ENCODE results near the gene ICAM1.
"Not testable (repeated sequence)": the region's sequence is repeated elsewhere in the genome, so short reads cannot be mapped to it uniquely, and the experiment has no call there.

ICAM1 gene

GRCh38 chr19:10277795-10278589, 7.1 kb downstream of the ICAM1 start:
- no peak for DNase-seq (ENCODE audit: low read depth in 2 of 2, low spot score in 1 of 2)

GRCh38 chr19:10278935-10279334, 8.0 kb downstream of the ICAM1 start:
- no peak for DNase-seq (ENCODE audit: low read depth in 2 of 2, low spot score in 1 of 2)

GRCh38 chr19:10279737-10280442, 9.0 kb downstream of the ICAM1 start:
- DNase-seq (ENCODE audit: low read depth in 2 of 2, low spot score in 1 of 2): no peak

GRCh38 chr19:10282043-10282442, 11.1 kb downstream of the ICAM1 start:
- not testable (repeated sequence) for DNase-seq (ENCODE audit: low read depth in 2 of 2, low spot score in 1 of 2)

GRCh38 chr19:10283301-10284064, 12.6 kb downstream of the ICAM1 start:
- DNase-seq (ENCODE audit: low read depth in 2 of 2, low spot score in 1 of 2): no peak

- DNase-seq (ENCODE audit: low read depth in 2 of 2, low spot score in 1 of 2): no peak
Measured at GRCh38 chr19:10284065-10284959, 13.4 kb downstream of the ICAM1 start.

GRCh38 chr19:10284960-10285278, 14.0 kb downstream of the ICAM1 start:
- no peak for DNase-seq (ENCODE audit: low read depth in 2 of 2, low spot score in 1 of 2)

GRCh38 chr19:10285393-10285792, 14.5 kb downstream of the ICAM1 start:
- no peak for DNase-seq (ENCODE audit: low read depth in 2 of 2, low spot score in 1 of 2)

- DNase-seq (ENCODE audit: low read depth in 2 of 2, low spot score in 1 of 2): no peak
Measured at GRCh38 chr19:10286803-10287737, 16.1 kb downstream of the ICAM1 start, which contains the start of gene ICAM4. ICAM4 (plus strand) TSS chr19:10286955; CDS start chr19:10287013, 58 bp downstream.

- DNase-seq (ENCODE audit: low read depth in 2 of 2, low spot score in 1 of 2): no peak
Measured at GRCh38 chr19:10288662-10289166, 17.8 kb downstream of the ICAM1 start.

GRCh38 chr19:10289167-10289835, 18.4 kb downstream of the ICAM1 start:
- no peak for DNase-seq (ENCODE audit: low read depth in 2 of 2, low spot score in 1 of 2)

GRCh38 chr19:10289836-10290356, 19.0 kb downstream of the ICAM1 start, which contains the start of gene ICAM5:
ICAM5 (plus strand) TSS chr19:10289952; CDS start chr19:10290044, 92 bp downstream.
- no peak for DNase-seq (ENCODE audit: low read depth in 2 of 2, low spot score in 1 of 2)

GRCh38 chr19:10290357-10290875, 19.5 kb downstream of the ICAM1 start:
- no peak for DNase-seq (ENCODE audit: low read depth in 2 of 2, low spot score in 1 of 2)

- no peak for DNase-seq (ENCODE audit: low read depth in 2 of 2, low spot score in 1 of 2)
Measured at GRCh38 chr19:10290876-10291553, 20.1 kb downstream of the ICAM1 start.

GRCh38 chr19:10291554-10292205, 20.8 kb downstream of the ICAM1 start:
- no peak for DNase-seq (ENCODE audit: low read depth in 2 of 2, low spot score in 1 of 2)

GRCh38 chr19:10292206-10292788, 21.4 kb downstream of the ICAM1 start:
- DNase-seq (ENCODE audit: low read depth in 2 of 2, low spot score in 1 of 2): no peak

All from stimulated activated CD8-positive, alpha-beta memory T cell treated with anti-CD3 and anti-CD28 coated beads, Interleukin-4, amount 100 ng/mL, for 1 hour (primary cell).